ENCODE data around the gene SMAD3.

Gene SMAD3

GRCh38 chr15:67196672-67197363 is 131.4 kb downstream of the SMAD3 start:
- DNase-seq (ENCODE audit: low read depth in 2 of 2), result no peak

GRCh38 chr15:67197364-67197695 is 131.9 kb downstream of the SMAD3 start:
- DNase-seq (ENCODE audit: low read depth in 2 of 2), result no peak

GRCh38 chr15:67198157-67198754 is 132.9 kb downstream of the SMAD3 start:
- no peak for DNase-seq (ENCODE audit: low read depth in 2 of 2)

- no peak for DNase-seq (ENCODE audit: low read depth in 2 of 2)
Measured at GRCh38 chr15:67199391-67199790, 134.0 kb downstream of the SMAD3 start.

GRCh38 chr15:67199881-67200763 is 134.7 kb downstream of the SMAD3 start:
- DNase-seq (ENCODE audit: low read depth in 2 of 2), result no peak

- DNase-seq (ENCODE audit: low read depth in 2 of 2), result no peak
Measured at GRCh38 chr15:67201136-67201535, 135.7 kb downstream of the SMAD3 start.

GRCh38 chr15:67202091-67202490 is 136.7 kb downstream of the SMAD3 start:
- no peak for DNase-seq (ENCODE audit: low read depth in 2 of 2)

GRCh38 chr15:67202991-67203390 is 137.6 kb downstream of the SMAD3 start:
- no peak for DNase-seq (ENCODE audit: low read depth in 2 of 2)

GRCh38 chr15:67207555-67208207 is 142.3 kb downstream of the SMAD3 start:
- no peak for DNase-seq (ENCODE audit: low read depth in 2 of 2)

- no peak for DNase-seq (ENCODE audit: low read depth in 2 of 2)
Measured at GRCh38 chr15:67208396-67208795, 143.0 kb downstream of the SMAD3 start.

GRCh38 chr15:67210555-67211168 is 145.3 kb downstream of the SMAD3 start:
- DNase-seq (ENCODE audit: low read depth in 2 of 2), result no peak

GRCh38 chr15:67212684-67213367 is 147.4 kb downstream of the SMAD3 start:
- DNase-seq (ENCODE audit: low read depth in 2 of 2), result no peak

GRCh38 chr15:67215102-67215501 is 149.7 kb downstream of the SMAD3 start:
- DNase-seq (ENCODE audit: low read depth in 2 of 2), result no peak

- DNase-seq (ENCODE audit: low read depth in 2 of 2), result no peak
Measured at GRCh38 chr15:67216859-67217258, 151.5 kb downstream of the SMAD3 start.

- DNase-seq (ENCODE audit: low read depth in 2 of 2), result no peak
Measured at GRCh38 chr15:67218428-67218827, 153.0 kb downstream of the SMAD3 start.

GRCh38 chr15:67219288-67219687 is 153.9 kb downstream of the SMAD3 start:
- DNase-seq (ENCODE audit: low read depth in 2 of 2), result no peak

- no peak for DNase-seq (ENCODE audit: low read depth in 2 of 2)
Measured at GRCh38 chr15:67224889-67225288, 159.5 kb downstream of the SMAD3 start.

- DNase-seq (ENCODE audit: low read depth in 2 of 2), result no peak
Measured at GRCh38 chr15:67225336-67225735, 159.9 kb downstream of the SMAD3 start.

- no peak for DNase-seq (ENCODE audit: low read depth in 2 of 2)
Measured at GRCh38 chr15:67227431-67227830, 162.0 kb downstream of the SMAD3 start.

GRCh38 chr15:67227846-67228245 is 162.4 kb downstream of the SMAD3 start:
- DNase-seq (ENCODE audit: low read depth in 2 of 2), result no peak

- no peak for DNase-seq (ENCODE audit: low read depth in 2 of 2)
Measured at GRCh38 chr15:67228286-67228685, 162.9 kb downstream of the SMAD3 start.
